ENCODE results near the gene STOML2.

The STOML2 gene

GRCh38 chr9:35074141-35074540 is 28.8 kb downstream of the STOML2 start:
- DNase-seq (ENCODE audit: low read depth), result no peak
- no peak for TF ChIP-seq CTCF (conservative IDR thresholded peaks at IDR 0.05; ENCODE audit: control insufficient read depth, insufficient read depth, low read depth, low read length)
- H3K4me3 ChIP-seq (ENCODE audit: control insufficient read depth, low read depth, low read length), result no peak overlapping the region

- H3K4me3 ChIP-seq (ENCODE audit: control insufficient read depth, low read depth, low read length), result no peak overlapping the region
- DNase-seq (ENCODE audit: low read depth), result peak; percentile 22
- no peak for TF ChIP-seq CTCF (conservative IDR thresholded peaks at IDR 0.05; ENCODE audit: control insufficient read depth, insufficient read depth, low read depth, low read length)
Observed at GRCh38 chr9:35073279-35073612, 29.7 kb downstream of the STOML2 start.

GRCh38 chr9:35072461-35073278 is 30.3 kb downstream of the STOML2 start, which contains the start of gene VCP:
Gene VCP (minus strand): TSS chr9:35072625. CDS start chr9:35072353, 272 bp downstream.
- no peak for TF ChIP-seq CTCF (conservative IDR thresholded peaks at IDR 0.05; ENCODE audit: control insufficient read depth, insufficient read depth, low read depth, low read length)
- H3K4me3 ChIP-seq (ENCODE audit: control insufficient read depth, low read depth, low read length), result peak within 1 kb of the TSS; percentile 77
- peak; percentile 99 for DNase-seq (ENCODE audit: low read depth)

- DNase-seq (ENCODE audit: low read depth), result peak; percentile 76
- TF ChIP-seq CTCF (conservative IDR thresholded peaks at IDR 0.05; ENCODE audit: control insufficient read depth, insufficient read depth, low read depth, low read length), result no peak
- H3K4me3 ChIP-seq (ENCODE audit: control insufficient read depth, low read depth, low read length), result peak overlapping the region; percentile 77
Observed at GRCh38 chr9:35071814-35072460, 31.0 kb downstream of the STOML2 start.

GRCh38 chr9:35070823-35071813 is 31.8 kb downstream of the STOML2 start:
- DNase-seq (ENCODE audit: low read depth), result peak; percentile 47
- no peak for TF ChIP-seq CTCF (conservative IDR thresholded peaks at IDR 0.05; ENCODE audit: control insufficient read depth, insufficient read depth, low read depth, low read length)
- peak overlapping the region; percentile 77 for H3K4me3 ChIP-seq (ENCODE audit: control insufficient read depth, low read depth, low read length)

- TF ChIP-seq CTCF (conservative IDR thresholded peaks at IDR 0.05; ENCODE audit: control insufficient read depth, insufficient read depth, low read depth, low read length), result no peak
- H3K4me3 ChIP-seq (ENCODE audit: control insufficient read depth, low read depth, low read length), result no peak overlapping the region
- DNase-seq (ENCODE audit: low read depth), result no peak
Observed at GRCh38 chr9:35069020-35069419, 33.9 kb downstream of the STOML2 start.
